ENCODE measurements around the gene MAEA.

DNA sequence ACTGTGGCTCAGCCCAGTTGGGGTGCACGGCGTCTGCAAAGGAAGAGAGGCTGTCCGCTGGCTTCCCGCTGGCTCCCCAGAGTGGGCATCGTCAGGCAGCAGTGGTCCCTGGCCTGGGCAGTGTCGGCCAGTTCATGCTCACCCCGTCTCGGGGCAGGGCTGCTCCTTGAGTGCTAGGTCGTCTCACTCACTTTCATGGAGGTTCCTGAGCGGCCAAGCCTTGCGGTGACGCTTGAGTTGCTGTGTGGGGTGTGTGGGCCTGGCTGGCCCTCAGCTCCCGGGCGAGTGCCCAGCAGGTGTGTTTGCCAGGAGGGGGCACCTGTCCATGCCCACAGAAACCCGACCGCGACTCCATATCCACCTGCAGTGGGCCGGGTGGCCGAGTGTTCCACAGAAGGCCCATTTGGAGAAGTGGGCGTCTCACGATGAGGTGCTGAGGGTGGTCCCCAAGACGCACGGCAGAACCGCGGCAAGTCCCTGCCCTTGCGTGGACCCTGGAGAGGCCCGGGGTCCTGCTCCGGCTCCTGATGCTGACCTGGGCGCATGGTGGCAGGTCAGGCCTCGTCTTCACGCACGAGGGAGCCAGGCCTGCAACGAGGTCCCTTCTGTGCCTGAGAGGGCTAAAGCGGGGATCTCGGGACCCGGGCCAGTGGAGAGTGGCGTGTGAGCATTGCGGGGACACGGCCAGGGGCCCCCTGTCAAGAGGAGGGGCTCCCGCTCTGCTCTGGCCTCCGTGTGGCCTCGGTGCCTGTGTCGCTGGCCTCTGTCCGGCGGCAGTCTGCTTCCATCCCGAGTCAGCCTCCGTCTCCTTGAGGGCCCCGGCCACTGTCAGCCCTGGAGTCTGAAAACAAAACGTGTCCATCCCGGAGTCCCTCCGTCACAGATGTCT lies 38.8 kb downstream of the MAEA start:
- no peak for TF ChIP-seq SUZ12 (IDR thresholded peaks at IDR 0.05; ENCODE audit: extremely low read depth, insufficient read depth, insufficient read length)
- no peak for TF ChIP-seq ZNF274 (IDR thresholded peaks at IDR 0.05; ENCODE audit: low read depth, low read length)
